HG03457 (cell line): ENCODE measurements around the gene RPL27A.

Experiments used
- ATAC-seq: cut with Tn5 transposase; IDR thresholded peaks from one replicate; pipeline ENCODE4 v1.9.1; 2021; ENCODE audit warnings: moderate number of reproducible peaks; ENCODE audit not compliant: unreplicated experiment

The RPL27A gene

DNA sequence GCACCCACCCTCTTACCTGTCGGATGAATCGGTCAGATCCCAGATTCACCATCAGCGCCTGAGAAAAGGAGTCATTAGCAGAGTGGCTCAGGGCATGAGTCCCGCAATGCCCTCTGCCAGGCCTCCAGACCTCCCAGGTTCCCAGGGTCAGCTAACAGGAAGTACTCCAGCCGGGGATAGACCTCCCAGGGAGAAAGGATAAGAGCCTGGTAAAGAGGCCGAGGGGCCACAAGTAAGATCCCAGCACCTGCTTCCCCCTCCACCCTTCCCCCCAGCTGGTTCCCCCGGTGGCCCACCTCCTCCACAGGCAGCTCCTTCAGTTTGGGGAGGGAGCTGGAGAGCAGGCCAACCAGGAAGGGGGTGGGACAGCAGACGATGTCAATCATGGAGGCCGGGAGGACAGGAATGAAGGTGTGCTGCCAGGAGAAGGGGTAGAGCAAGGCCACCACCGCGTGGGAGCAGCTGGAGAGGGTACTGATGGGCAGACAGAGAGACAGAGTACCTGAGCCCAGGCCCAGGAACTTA is 16.4 kb downstream of the RPL27A start:
- ATAC-seq: no peak

GRCh38 chr11:8699903-8700302 is 17.3 kb downstream of the RPL27A start:
- no peak for ATAC-seq

DNA sequence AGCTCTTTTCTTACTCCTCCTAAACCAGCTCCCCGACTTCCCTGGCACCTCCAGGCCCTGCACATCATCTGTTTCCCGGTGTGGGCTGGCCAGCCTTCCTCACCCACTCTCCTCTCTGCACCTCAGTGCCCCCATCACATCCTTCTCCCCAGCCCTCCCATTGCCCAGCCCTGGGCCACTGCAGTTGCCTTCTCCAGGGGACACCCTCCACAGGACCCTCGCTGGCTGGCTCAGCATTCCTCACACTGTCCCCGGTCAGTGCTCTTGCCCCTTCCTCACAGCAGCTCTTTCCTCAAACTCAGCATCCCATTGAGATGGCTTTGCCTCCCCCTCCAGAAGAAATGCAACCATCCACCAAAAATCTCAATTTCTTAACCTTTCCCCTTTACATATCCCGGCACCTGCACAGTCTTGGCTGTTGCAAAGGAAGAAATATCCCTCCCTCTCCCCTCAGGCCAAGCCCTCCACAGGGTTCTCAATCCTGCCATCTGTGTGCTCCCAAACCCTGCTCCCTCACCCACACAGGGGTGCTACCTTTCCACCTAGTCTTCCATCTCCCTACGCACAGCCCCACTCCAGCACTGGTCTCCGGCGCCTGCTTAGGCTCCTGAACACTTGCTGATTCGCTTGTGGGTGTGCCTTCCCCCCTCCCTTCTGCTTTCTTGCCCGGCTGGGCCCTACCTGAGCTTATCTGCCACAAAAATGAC is 19.5 kb downstream of the RPL27A start:
- no peak for ATAC-seq

- no peak for ATAC-seq
These were observed 20.0 kb downstream of the RPL27A start for GRCh38 chr11:8702598-8702915.

DNA sequence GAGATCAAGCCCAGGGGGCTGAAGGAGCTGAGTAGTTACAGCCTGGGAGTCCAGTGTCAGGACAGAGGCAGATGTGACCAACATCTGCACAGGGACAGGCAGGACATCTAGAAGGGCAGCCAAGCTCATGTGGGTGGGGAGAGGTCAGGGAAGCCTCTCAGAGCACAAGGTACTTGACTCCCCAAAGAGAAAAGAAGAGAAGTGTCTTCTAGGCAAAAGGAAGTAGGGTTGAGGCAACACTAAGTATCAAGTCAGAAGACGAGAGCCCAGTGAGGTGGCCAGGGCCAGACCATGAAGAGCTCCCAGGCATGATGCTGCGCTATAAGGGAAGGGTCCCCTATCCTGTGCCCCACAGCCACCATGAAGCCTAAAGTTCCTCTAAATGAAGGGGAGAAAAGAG is 21.5 kb downstream of the RPL27A start:
- ATAC-seq: no peak

DNA sequence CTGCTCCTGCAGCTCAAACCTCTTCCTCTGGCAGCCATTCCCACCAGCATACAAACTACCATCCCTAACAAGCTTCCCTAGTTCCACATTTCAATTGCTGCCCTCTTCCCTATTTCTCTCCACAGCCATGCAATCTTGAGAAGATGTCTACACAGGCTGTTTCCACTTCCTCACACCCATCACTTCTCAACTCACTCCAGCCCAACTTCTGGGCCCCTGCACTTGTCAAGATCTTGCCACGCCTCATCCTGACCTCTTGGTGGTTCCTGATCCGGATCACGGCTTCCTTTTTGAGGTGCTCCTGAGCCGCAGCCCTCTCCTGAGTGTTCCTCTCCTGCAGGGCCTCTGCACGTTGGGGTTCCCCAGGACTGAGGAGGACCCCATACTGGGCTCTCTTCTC is 22.6 kb downstream of the RPL27A start:
- no peak for ATAC-seq

DNA sequence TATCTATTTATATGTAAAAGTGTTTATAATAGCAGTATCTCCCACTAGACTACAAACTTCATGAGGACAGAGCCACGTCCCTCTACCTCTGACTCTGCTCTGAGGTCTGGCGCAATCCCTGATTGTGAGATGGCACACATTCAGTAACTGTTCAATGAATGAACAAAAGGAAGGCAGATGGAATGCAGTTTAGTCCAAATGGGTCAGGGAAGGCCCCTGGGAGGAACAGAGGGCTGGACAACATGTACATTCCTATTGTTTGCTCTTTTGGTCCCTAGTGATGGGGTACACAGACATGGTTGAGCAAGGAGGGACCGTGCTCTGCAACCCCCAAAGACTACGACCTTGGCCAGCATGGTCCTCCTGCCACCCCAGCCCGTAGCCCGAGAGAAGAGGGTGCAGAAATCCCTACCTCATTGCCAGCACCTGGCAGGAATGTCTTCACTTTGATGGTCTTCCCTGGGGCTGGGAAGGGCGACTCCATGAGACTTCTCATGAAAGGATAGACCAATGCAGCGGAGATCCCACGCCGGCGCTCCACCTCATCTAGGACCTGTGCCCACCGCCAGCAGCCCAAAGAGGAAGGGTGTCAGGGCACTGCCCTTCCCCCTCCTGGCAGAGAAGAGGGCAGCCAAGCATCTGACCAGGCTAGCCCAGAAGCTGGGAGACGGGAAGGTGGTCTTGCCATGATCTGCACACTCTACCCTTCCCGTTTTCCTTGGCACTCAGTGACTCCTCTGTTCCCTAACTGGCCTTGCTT is 24.3 kb downstream of the RPL27A start:
- no peak for ATAC-seq

DNA sequence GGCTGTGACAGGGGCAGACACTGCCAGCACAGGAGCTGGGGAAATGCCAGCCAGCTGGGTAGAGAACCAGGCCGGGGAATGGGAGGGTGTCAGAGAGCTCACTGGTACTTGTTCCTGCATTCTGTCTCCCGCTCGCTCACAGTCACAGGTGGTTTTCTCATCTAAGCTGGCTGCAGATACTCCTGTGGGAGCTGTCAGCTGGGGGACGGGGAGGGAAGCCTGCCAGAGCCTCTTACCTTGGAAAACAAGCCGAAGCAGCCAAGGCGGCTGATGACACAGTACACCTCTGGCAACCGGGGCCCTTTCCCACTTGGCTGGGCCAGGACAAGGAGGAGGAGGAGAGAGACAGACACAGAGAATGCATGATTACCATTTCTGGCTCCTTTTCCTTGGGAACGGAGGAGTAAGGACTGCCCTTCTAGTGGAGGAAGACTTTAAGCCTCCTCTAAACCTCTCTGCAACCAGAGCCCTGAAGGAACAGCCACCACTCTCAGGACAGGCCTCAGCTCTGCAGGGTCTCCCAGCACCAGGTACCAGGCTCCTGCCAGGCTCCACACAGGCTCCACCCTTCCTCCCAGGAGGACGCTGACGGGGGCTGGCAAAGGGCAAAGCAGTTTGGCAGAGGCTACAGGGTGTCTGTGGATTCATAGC is 25.1 kb downstream of the RPL27A start:
- ATAC-seq: no peak

GRCh38 chr11:8709002-8709672 is 26.5 kb downstream of the RPL27A start:
- ATAC-seq: no peak

DNA sequence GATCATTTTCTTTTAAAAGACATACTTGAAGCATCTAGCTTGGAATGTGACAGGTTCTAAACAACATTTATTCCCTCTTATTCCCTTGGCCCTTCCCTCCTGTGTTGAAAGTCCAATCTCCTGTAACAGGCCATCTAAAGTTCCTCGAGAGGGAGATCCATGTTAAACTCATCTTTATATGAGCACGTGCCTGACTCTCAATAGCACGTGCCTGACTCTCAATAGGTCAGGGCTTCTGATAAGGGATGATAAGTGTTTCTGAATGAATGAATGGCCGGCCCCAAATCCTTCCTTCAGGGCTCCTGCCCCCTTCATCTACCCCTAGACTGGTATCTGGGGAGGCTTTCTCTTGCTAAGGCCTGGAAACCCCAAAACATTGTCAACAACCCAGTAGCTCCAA is 27.2 kb downstream of the RPL27A start:
- ATAC-seq: no peak

DNA sequence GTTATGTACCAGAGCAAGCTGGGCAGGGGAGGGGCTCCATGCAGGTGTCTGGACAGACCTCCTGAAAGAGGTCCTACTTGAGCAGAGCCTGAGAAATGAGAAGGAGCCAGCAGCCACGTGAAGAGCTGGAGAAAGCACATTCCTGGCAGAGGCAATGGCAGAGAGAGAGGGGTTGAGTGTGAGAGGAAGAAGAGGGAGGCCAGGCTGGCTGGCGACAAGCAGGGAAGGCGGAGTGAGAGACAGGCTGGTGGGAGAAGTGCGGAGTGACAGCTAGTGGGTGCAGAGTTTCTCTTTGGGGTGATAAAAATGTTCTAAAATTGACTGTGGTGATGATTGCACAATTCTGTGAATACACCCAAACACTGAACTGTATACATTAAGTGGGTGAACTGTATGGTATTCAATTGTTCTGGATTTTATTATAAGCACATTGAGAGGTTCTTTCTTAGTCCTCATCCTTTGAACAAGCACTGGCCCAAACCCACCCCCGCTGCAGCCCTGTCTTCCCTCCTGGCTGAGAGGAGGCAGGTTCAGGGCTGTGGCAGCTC is 29.4 kb downstream of the RPL27A start:
- no peak for ATAC-seq

DNA sequence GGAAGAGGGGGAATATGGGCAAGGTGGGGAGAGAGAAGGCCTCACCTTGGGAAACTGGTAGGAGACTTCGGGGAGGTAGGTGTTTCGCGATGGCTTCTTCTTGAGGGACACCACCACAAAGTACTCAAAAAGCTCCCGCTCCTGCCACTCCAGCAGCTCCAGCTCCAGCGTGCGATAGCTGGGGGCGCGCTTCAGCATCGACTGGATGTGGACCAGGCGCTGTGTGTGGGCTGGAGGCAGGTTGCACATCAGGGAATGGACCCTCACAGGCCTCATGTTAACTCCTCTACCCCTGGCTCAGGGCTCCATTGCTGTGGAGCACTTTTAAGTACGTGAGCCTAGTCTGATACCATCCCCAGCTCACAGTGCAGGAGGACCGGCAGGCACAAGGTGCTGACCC is 29.9 kb downstream of the RPL27A start:
- ATAC-seq: no peak

DNA sequence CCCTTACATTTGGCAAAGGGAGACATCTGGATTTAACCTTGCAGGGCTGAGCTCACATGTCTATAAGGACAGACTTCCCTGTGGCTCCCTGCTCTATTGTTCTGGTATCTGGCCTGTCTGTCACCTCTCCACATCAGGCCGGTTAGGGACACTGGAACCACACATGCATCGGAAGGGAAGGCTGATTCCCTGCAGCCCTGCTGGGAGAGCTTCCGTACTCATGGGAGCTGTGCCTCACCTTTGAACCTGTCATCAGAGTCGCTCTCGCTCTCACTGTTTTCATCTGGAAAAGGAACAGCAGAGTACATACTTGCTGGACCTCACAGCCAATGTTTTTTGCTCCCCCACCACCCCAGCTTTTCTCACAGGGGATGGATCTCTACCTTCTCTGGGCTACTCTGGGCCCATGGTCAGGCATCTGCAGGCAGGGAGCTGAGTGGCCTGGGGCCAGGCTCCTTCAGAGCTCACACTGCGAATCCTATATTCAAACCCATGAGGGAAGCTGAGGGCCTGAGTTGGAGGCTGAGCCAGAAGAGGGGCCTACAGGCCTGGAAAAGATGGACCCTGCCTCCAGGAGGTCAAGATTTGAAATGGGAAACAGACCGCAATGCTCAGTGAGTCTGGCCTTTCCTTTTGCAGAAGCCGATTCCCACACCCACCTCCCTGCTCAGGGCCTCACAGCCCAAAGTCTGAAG is 31.3 kb downstream of the RPL27A start:
- no peak for ATAC-seq

DNA sequence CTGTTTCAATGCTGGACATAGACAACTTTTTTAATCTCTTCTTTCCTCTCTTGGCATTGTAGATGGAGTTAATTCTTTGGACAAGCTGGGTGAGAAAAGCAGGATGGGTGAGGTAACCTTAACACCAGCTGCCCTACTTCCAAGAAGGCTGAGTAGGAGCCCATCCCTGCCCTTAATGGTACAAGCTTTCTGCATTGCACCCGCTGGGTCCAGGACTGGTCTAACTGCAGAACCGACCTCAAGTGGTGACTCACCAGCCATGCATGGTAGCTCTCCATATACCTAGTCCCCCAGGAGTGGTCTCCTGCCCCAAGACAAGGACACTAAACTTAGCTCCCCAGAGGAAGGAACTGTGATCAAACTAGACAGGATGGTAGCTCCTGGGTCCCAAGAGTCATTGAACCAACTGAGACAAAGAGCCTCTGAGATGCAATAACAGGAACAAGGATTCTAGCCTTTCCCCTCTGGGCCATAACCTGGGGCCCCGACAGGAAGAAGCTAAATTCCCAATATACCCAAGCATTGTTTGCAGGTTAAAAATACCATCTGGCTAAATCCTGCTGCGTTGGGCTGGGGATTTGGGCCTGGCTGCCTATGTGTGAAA is 32.1 kb downstream of the RPL27A start:
- ATAC-seq: no peak

DNA sequence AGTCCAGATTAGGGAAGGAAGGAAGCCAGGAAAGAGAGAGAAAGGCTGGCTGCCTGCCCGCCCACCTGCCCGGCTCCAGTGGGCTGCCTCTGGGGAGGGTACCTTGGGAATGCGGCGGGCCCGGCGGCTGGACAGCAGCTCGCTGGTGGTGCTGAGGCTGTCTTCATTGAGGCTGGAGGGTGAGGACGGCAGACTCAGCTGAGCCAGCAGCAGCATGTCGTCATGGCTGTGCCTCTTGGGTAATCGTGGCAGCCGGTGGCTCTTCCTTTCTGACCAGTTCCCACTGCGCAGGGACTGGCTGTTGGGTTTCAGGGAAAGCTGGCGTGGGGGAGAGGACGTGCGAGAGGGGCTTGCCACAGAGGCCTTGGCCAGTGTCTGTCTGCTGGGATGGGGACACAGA is 32.9 kb downstream of the RPL27A start:
- no peak for ATAC-seq

- no peak for ATAC-seq
These were observed 34.9 kb downstream of the RPL27A start for GRCh38 chr11:8717544-8717875.

GRCh38 chr11:8717876-8718753 is 35.5 kb downstream of the RPL27A start:
- ATAC-seq: no peak

DNA sequence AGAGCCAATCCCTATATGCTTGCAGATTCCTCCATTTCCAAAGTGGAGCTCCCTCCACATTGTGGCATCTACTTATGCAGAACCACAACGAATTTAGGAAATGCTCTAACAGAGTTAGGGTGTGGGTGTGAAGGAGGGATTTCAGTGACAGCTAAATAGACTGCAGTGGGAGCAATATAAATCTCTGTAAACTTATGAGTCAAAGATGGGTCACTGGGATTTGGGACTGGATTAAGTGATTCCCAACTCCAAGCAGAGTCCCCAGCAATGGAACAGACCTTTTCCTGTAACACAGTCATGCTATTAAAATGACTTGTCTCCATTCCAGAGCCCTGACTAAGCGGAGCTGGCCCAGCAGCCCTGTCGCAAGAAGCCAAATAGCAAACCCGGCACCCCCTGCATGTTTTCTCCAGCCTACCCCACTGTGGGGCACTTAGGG is 36.6 kb downstream of the RPL27A start:
- no peak for ATAC-seq

GRCh38 chr11:8719721-8720120 is 37.1 kb downstream of the RPL27A start:
- ATAC-seq: no peak
